ENCODE results near the gene RAPGEF2.
"Not testable (repeated sequence)": the region's sequence is repeated elsewhere in the genome, so short reads cannot be mapped to it uniquely, and the experiment has no call there.

RAPGEF2 gene

DNA sequence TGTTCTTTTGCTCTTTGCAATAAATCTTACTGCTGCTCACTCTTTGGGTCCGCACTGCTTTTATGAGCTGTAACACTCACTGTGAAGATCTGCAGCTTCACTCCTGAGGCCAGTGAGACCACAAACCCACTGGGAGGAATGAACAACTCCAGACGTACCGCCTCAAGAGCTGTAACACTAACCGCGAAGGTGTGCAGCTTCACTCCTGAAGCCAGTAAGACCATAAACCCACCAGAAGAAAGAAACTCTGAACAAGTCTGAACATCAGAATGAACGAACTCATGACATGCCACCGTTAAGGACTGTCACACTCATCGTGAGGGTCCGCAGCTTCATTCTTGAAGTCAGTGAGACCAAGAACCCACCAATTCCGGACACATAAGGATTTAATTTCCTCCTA lies 276.2 kb downstream of the RAPGEF2 start:
- DNase-seq = not testable (repeated sequence)

DNA sequence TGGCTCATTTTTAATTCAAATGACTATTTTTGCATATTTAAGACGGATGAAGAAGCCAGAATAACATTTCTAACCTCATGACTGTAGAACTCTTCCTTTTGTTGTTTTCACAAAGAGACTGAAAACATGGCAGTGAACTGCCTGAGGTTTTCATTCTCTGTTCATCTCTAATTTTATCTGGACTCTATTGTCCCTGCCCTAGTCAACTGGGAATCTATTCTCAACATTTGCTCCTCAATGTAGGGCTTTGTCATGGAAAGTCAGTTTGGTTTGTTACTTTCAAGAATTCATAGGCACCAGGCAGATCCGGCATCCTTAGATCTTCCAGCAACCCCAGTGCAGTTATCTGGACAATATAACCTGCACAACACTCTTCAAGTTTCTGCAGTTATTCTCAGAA lies 277.0 kb downstream of the RAPGEF2 start:
- no peak for DNase-seq

DNA sequence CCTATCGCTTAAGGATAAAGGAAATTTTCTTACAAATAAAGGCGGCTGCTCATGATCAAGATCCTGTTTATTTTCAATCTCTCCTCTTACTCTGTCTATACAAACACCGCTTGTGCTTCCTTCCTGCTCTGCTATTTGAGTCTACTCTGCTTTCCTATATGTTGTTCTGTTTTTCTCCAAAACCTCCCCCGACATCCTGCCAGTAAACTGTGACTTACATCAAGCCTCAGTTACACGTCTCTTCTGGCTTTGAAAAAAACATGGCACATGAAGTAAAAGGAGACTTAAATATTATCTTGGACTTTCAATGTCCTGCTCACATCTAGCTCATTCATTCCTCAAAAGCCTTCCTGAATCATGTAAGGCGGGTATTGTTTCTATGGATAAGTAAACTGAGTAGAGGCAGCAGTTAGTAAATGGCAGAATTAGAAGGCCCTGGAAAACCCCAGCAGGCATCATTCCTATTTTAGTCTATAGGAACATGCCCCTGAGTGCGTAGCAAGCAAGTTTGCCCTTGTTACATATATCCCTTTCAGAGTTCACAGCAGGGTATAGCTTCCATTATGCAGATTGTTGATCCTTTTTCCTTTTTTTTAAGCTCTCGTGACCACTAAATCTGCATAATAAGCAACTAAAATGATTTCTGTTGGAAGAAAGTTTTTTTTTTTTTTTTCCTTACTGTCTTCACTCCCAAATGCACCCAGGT lies 280.1 kb downstream of the RAPGEF2 start:
- DNase-seq = no peak

DNA sequence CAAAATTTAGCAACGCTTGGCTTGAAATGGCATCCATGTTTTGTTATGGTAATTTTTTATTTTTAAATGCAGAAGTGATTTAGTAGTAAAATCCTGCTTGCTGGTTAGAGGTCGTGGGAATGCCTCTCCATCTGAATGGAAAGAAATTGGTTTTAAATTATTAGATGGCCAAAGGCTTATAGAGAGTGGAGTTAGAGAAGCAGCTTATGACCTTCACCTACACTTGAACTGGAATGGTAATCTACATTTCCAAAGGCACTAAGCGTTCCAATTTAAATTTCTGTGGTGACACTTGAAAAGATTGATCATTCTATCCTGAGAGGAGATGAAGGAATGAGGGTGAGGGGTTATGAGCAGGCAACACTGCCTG lies 280.7 kb downstream of the RAPGEF2 start:
- no peak for DNase-seq

GRCh38 chr4:159384017-159384416 lies 281.1 kb downstream of the RAPGEF2 start:
- no peak for DNase-seq

- DNase-seq = no peak
These were observed 281.8 kb downstream of the RAPGEF2 start for GRCh38 chr4:159384632-159385031.

DNA sequence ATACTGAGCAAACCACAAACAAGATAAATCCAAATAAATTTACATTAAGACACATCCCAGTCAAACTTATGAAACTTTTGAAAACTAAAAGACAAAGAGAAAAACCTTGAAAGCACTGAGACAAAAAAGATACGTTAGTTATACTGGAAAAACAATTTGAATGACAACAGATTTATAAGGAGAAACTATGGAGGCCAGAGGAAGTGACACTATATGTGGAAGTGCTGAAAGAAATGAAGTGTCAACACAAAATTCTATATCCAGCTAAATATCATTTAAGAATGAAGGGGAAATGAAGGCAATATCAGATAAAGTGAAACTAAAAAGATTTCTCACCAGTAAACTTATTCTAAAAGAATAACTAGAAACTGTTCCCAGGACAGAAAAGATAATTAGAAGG lies 283.7 kb downstream of the RAPGEF2 start:
- no peak for DNase-seq

DNA sequence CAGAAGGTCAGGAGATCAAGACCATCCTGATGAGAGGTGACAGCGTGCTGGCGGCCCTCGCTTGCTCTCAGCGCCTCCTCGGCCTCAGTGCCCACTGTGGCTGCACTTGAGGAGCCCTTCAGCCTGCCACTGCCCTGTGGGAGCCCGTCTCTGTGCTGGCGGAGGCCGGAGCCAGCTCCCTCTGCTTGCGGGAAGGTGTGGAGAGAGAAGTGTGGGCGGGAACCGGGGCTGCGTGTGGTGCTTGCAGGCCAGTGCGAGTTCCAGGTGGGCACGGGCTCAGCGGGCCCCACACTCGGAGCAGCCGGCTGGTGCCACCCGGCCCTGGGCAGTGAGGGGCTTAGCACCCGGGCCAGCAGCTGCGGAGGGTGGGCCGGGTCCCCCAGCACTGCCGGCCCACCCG lies 286.9 kb downstream of the RAPGEF2 start:
- DNase-seq = no peak

GRCh38 chr4:159390648-159391047 lies 287.8 kb downstream of the RAPGEF2 start:
- no peak for DNase-seq

GRCh38 chr4:159395693-159396092 lies 292.8 kb downstream of the RAPGEF2 start:
- no peak for DNase-seq

DNA sequence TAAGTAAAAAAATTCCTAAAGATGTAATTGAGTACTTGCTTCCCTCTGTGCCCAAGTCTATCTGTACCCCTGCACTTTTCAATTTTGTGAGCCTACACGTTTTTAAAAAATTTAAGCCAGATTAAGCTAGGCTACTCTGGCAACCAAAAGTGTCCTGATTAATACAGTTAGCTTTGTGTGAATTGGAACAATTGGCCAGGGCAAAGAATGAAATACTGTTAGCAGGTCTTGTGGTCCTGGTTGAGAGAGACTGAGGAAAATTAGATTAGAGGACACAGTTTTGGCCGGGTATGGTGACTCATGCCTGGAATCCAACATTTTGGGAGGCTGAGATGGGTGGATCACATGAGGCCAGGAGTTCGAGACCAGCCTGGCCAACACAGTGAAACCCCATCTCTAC lies 293.3 kb downstream of the RAPGEF2 start:
- no peak for DNase-seq

DNA sequence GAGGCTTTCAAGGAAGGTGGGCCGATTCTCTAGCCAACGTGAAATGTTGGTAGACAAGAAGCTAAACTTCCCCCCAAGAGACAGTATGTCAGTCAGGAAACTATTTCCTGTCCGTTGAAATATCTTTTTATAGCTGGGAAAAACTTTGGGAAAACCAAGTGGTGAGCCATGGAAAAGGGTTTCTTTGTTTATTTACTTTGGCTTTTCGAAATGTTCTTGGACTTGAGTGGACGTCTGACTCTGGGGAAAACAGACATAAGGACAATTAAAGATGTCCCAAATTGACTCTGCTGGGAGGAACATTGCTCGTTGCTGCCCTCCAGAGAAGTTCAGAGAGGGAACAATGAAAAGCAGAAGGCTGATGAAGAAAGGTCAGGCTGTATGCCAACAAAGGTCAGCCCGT lies 295.4 kb downstream of the RAPGEF2 start:
- no peak for DNase-seq

DNA sequence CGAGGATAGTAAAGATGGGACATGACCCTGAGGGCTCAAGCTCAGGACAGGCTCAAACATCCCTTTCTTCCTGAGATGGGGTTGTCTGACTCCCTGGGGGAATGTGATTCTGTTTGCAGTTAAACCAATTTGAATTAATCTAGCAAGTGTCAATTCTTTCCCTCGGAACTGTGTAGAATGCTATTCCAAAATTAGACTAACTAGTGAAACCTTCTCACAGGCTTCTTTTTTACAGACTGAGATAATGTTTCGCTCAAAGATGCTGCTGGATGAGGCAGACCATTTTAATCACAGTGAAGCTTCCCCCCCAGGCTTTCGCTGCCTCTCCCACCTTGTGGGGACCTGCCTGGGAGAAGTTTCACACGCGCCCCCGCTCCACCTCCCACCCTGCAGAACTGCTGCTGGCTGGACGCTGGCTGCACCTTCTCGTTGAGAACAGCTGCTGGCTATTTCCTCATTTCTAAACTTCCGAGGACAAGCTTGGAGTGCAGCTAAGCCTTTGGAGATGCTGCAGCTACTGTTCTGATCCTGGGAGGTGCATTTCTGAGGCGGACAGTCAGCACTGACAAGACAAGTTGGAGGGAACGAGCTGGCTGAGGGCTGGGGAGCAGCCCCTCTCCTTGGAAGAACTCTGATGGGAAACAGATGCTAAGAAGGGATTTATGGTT lies 297.8 kb downstream of the RAPGEF2 start:
- DNase-seq = no peak

DNA sequence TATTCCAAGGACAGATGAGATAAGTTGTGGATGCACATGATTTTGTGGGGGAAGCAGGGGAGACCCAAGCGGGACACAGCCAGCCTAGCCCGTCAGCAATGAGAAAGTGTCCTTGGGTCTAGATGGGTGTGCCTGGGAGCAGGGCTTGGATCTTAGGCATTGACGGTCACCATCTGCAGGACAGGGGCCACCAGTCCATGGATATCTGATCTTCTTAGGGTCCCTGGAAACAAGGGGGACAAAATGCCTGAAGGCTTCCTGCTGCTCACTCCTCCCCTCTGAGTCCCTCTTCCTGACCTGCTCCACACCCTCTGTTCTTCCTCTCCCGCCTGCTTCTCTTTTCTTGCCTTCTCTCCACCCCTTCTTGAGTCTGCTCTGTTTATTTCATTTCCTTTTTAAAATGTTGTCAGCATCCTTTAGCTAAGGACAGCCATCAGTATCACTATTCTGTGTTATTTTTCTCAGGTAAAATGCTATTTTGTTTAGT lies 298.4 kb downstream of the RAPGEF2 start:
- DNase-seq = no peak

DNA sequence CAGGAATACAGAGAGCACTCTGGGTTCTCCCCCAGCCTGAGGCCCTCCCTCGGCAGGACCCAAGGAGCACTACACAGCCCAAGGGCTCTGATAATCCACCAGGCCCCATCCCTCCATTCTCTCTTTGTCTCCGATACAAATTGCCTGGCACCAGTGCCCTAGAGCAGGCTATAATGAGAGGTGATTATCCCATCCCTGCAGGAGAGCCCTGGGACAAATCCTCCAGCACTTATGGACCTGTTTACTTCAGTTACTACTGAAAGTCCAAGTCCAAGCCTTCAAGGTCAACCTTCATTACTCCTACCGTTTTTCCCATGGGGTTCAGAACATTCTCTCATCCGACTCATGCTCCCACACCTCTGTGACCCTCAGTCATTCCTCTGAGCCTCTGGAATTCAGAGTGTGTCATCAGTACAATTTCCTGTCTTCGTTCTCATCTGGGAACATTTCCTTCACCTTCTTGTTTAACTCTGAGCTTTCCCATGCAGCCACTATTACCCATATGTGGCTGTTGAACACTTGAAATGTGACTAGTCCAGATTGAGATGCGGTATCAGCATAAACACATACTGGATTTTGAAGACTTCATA lies 299.0 kb downstream of the RAPGEF2 start:
- no peak for DNase-seq
